Epidermal melanocyte (primary cell): Measurements from ENCODE around the gene WDFY2.

Experiments used
- DNase-seq: peaks from one replicate; pipeline ENCODE4 v3.0.0; 2011; ENCODE audit warnings: low spot score; ENCODE audit not compliant: insufficient read length

Gene WDFY2

GRCh38 chr13:51733374-51734298, 149.4 kb downstream of the WDFY2 start:
- no peak for DNase-seq

- no peak for DNase-seq
These were observed 150.5 kb downstream of the WDFY2 start for GRCh38 chr13:51734786-51735185.

GRCh38 chr13:51737609-51738008, 153.3 kb downstream of the WDFY2 start:
- DNase-seq: no peak

- no peak for DNase-seq
These were observed 154.1 kb downstream of the WDFY2 start for GRCh38 chr13:51738226-51738905.

GRCh38 chr13:51739027-51739764, 154.9 kb downstream of the WDFY2 start:
- no peak for DNase-seq

- no peak for DNase-seq
These were observed 156.4 kb downstream of the WDFY2 start for GRCh38 chr13:51740698-51741097.

GRCh38 chr13:51742031-51742430, 157.8 kb downstream of the WDFY2 start:
- DNase-seq: no peak

- DNase-seq: no peak
These were observed 158.3 kb downstream of the WDFY2 start for GRCh38 chr13:51742611-51743010.

- DNase-seq: no peak
These were observed 161.0 kb downstream of the WDFY2 start for GRCh38 chr13:51745243-51745642.

GRCh38 chr13:51746802-51747201, 162.5 kb downstream of the WDFY2 start:
- DNase-seq: no peak

- no peak for DNase-seq
These were observed 163.5 kb downstream of the WDFY2 start for GRCh38 chr13:51747438-51748434.

GRCh38 chr13:51756651-51757050, 172.4 kb downstream of the WDFY2 start:
- no peak for DNase-seq

- no peak for DNase-seq
These were observed 174.4 kb downstream of the WDFY2 start for GRCh38 chr13:51758691-51759090.

- no peak for DNase-seq
These were observed 175.0 kb downstream of the WDFY2 start for GRCh38 chr13:51759240-51759639.

GRCh38 chr13:51760592-51760991, 176.3 kb downstream of the WDFY2 start:
- no peak for DNase-seq

- no peak for DNase-seq
These were observed 177.5 kb downstream of the WDFY2 start for GRCh38 chr13:51761643-51762350.

GRCh38 chr13:51763486-51763885, 179.2 kb downstream of the WDFY2 start:
- DNase-seq: no peak

- DNase-seq: no peak
These were observed 180.2 kb downstream of the WDFY2 start for GRCh38 chr13:51764184-51765141.

- no peak for DNase-seq
These were observed 180.9 kb downstream of the WDFY2 start for GRCh38 chr13:51765142-51765515.
